ENCODE data around the gene TRAPPC6A.

DNA sequence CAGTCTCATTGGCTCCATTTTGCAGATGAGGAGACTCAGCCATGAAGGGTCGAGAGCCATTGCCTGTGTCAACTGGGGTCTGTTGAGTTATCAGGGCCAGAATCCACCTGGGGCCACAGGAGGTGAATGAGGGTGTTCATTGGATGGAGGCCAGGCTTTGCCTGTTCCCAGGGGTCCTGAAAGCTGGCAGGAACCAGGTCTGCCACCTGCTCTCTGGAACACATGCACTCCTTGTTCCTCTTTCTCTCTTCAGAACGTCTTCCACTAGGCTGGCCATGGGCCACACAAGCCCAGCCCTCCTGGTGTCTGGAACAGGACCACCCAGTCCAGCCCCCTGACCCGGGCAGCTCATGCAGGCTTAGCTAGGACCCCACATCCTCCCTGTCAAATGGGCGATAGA, 63.9 kb downstream of the TRAPPC6A start:
- TF ChIP-seq, protein P1, sequence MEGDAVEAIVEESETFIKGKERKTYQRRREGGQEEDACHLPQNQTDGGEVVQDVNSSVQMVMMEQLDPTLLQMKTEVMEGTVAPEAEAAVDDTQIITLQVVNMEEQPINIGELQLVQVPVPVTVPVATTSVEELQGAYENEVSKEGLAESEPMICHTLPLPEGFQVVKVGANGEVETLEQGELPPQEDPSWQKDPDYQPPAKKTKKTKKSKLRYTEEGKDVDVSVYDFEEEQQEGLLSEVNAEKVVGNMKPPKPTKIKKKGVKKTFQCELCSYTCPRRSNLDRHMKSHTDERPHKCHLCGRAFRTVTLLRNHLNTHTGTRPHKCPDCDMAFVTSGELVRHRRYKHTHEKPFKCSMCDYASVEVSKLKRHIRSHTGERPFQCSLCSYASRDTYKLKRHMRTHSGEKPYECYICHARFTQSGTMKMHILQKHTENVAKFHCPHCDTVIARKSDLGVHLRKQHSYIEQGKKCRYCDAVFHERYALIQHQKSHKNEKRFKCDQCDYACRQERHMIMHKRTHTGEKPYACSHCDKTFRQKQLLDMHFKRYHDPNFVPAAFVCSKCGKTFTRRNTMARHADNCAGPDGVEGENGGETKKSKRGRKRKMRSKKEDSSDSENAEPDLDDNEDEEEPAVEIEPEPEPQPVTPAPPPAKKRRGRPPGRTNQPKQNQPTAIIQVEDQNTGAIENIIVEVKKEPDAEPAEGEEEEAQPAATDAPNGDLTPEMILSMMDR (IDR thresholded peaks at IDR 0.05; ENCODE audit: low read depth, low read length, poor library complexity, severe bottlenecking) = no peak
- no peak for TF ChIP-seq EZH2phosphoT487 (IDR thresholded peaks at IDR 0.05; ENCODE audit: borderline replicate concordance, low read length)
